LoVo (cell line): ENCODE data around the gene OR10Z1.

Source experiments
- DNase-seq: peaks from one replicate; pipeline ENCODE4 v3.0.0-alpha.2; 2016; ENCODE audit warnings: low spot score

Gene OR10Z1

GRCh38 chr1:158604968-158605367 lies at the start of gene OR10Z1:
TSS of gene OR10Z1 (plus strand) at chr1:158605268. CDS start at chr1:158606439, 1,171 bp downstream.
- DNase-seq, result no peak

GRCh38 chr1:158559696-158560095 lies 45.4 kb upstream of the OR10Z1 start:
- no peak for DNase-seq

DNA sequence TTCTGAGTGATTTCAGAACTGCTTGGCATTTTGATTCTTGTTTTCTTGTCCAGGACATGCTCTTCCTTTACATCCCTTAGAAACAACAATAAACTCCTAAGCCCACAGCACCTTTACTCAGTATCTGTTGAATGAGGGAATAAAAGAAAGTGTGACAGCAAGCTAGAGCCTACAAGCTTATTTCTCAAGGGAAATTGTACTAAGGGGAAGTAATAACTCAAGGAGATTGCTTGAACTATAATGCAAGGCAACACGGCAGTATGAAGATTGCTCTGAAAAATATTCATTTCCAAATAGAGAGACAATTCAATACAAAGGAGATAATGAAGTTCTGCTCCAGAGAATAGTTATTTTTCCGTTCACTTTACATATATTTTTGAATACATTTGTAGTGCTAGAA lies 41.2 kb upstream of the OR10Z1 start:
- DNase-seq, result no peak

DNA sequence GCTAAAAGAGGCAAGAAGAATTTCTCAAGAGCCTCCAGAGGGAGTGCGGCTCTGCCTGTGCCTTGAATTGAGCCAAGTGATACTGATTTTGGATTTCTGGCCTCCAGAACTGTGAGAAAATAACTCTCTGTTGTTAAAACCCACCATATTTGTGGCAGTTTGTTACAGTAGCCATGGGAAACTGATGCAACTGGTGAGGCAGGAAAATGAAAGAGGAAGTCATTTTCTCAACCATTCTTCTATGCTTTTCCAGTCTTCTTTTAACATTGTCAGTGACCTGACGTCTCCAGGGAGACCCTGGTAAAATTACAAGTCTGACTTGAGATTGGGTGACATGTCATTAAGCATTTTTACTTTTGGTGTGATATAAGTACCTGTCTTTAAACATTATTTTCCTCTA lies 40.5 kb upstream of the OR10Z1 start:
- no peak for DNase-seq

GRCh38 chr1:158570480-158570879 lies 34.6 kb upstream of the OR10Z1 start, which contains the start of gene OR6P1:
TSS of gene OR6P1 (minus strand) at chr1:158570580. CDS start at chr1:158563604, 6,976 bp downstream.
- DNase-seq, result no peak

DNA sequence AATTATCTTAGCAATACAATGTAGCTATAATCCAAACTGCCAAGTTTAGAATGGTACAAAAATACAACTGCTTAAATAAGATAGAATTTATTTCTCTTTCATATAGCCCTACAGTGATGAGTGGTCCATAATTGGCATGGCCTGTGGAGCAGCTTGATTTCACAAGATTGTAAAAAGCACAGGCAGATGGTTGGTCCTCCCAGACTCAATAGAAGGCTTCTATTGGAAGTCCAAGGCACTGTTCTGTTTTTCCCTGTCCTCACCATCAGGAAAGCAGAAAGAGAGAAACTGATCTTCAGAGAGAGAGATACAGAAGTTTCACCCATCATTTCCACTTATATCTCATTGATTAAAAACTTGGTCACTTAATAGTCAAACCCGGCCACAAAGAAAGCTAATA lies 32.8 kb upstream of the OR10Z1 start:
- no peak for DNase-seq

DNA sequence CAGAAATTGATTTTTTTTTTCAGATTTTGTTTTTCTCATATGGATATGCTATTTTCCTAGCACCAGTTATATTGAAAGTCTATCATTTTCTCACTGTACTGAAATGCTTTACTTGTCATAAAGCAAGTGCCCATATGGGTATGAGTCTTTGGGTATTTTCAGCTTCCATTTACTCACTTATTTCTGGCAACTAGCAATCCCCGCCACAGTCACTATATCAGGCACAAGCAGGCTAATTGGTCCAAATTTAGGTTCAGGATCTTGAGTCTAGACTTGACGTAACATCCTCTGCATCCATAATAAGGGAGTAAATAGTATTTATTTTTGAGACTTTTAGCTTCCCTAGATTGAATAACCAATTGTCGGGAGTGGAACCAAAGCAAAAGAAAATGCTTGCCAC lies 27.5 kb upstream of the OR10Z1 start:
- no peak for DNase-seq

- DNase-seq, result no peak
Observed at GRCh38 chr1:158579733-158580132, 25.3 kb upstream of the OR10Z1 start, which contains the start of gene OR10X1. TSS of gene OR10X1 (minus strand) at chr1:158579899. CDS start at chr1:158579899, 0 bp downstream.

- DNase-seq, result no peak
Observed at GRCh38 chr1:158583962-158584361, 21.1 kb upstream of the OR10Z1 start.

GRCh38 chr1:158586942-158587341 lies 18.1 kb upstream of the OR10Z1 start:
- no peak for DNase-seq

GRCh38 chr1:158600735-158601134 lies 4.3 kb upstream of the OR10Z1 start:
- no peak for DNase-seq

GRCh38 chr1:158607296-158607695 lies 2.2 kb downstream of the OR10Z1 start:
- no peak for DNase-seq

DNA sequence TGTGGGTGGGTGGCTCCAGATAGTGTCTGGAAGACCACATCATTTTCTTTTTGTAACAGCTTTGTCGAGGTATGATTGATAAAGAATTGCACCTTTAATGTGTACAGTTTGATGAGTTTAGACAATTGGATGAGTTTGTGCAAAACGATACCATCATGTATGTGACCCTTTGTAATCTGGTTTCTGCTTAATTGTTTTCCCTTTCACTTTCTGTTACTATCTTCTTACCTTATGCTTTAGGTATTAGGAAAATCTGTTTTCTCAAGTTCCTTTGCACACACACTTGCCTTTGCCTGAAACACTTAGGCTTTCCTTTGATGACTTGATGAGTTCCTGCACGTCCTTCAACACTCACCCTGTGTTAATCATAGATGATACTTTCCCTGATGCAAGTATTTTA lies 6.8 kb downstream of the OR10Z1 start:
- no peak for DNase-seq

DNA sequence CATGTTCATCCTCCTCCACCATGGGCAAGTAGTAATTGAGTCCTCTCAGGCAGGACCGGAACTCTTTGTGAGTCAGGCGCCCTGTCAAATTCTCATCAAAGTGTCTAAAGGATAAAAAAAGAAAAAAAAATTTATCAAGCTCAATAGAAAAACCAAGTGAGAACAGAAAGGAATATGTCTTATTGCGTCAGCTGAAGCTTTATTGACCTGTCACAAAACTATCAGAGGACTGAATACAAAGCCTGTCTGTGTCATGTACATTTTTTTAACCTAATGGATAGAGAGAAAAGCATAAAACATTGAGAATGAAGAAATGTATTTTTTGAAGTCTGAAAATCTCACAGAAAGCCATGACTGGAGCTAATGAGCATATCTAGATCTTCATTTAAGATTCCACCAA lies 8.7 kb downstream of the OR10Z1 start:
- DNase-seq, result no peak

DNA sequence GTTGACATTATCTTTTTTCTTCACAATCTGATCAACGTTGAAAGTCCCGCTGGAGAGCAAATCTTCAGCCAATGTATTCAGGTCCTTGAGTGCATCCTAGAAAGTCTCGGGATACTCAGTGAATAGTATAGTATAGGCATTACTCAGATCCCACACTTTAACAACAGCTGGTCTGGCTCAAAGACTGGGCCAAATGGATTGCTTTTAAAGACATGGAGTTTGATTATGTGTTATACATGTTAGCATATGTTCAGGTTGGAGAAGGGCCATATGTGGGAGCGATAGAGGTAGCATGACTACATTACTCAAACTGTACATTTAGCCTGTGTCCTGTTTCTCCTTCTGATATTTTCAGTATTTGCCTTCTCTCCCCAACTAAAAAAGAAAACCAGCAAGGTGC lies 33.1 kb downstream of the OR10Z1 start:
- DNase-seq, result no peak

GRCh38 chr1:158638904-158639303 lies 33.8 kb downstream of the OR10Z1 start:
- no peak for DNase-seq

DNA sequence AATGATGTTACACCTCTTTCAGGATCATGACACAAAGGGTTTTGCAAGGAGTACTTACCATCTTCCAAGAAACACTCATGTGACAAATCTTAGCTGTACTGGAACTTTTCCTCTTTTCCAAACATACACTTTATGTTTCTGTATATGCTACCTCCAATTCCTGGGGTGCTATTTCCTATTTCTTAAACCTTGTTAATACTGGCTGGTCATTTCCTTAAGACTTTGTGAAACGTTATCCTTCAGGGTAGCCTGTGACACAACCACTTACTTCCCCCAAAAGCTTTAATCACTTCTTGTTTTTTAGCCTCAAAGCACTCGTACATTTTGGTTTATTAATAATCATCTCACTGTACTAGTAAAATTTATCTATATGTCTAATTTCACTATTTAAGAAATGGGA lies 39.4 kb downstream of the OR10Z1 start:
- no peak for DNase-seq

DNA sequence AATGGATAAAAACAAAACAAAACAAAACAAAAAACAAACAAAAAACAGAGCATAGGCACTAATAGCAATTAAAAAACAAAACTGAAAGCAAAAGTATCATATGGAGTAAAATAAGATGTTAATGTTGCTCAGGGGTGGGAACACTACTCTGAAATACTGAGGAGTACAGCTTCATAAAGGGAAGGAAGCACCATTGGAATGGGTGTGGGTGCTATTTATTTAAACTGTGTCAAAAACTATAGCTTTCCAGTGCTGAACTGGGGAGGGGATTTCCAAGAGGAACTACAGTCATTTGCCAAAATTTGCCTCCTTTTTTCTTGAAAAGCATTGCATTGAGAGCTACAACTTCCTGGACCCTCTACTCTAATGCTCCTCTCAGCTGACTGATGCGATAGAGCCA lies 41.4 kb downstream of the OR10Z1 start:
- no peak for DNase-seq

DNA sequence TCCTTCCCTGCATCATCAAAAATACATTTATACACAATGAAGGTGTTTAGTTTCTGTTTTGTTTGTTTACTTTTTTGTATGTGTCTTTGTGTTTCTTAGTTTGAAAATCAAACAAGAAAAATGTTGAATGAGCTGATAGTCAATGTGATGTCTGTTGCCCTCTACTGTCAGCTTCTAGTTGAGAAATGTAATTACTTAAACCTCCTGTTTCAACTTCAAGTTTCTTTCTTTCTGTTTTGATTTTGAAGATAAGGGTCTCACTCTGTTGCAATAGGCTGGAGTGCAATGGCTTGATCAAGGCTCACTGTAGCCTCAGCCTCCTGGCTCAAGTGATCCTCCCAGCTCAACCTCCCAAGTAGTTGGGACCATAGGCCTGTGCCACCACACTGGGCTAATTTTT lies 44.0 kb downstream of the OR10Z1 start:
- no peak for DNase-seq

DNA sequence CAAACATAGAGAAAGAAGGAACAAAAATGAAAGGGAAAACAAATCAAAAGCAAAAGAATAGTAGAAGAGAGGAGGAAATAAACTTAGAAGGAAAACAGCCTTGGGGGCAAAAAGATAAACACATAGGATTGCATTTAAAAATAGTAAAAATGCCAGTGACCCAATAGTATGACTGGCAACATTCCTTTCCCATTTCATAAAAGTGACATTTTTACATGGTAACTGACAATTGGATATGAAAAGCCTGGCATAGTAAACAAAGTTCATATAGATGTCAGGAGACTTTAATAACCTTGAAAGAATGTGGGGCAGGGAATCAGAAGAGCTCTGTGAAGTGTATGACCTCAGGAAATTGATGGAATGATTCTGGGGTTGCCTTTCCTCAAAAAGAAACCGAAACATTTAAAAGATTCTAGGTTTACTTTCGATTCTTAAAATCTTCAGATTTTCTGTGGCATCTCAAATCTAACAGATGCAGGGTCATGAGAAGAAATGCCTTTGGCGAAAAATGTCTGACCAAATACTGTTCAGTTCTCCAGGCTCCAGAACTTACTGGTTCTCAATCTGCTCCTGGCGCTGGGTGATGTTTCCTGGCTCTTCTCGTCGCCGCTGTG lies 47.8 kb downstream of the OR10Z1 start:
- no peak for DNase-seq

DNA sequence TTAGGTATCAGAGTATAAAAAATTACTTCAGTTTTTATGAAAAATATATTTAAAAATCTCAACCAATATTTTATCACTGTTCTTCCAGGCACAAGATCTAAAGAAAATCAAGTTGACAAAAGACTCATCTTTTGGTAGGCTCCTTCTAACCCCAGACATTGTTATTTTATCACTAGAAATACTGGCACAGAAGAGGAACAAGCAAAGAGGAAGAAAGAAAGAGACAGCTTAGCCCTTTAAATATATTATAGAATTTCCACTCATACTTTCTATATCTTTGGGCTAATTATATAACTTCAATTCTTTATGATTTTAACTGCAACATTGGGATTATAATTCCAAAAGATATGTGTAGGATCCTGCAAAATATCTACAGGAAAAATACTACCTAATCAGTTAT lies 49.0 kb downstream of the OR10Z1 start:
- no peak for DNase-seq

DNA sequence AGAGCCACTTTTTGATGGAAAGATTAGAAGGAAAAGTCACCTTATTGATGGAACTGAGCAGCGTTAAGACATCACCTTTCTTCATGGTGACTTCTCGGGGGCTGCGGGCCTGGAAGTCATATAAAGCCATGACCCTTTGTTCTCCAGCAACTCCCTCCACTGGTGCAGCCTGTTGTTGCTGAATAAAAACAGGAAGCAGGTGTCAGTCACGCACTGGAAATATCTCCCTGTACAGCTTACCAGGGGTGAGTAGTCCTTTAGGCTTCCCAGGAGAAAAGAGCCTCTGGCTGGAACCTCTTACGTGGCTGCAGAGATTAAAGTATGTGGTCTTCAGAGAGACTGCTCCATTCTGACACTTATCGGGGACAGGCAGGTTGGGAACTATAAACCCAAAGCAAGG lies 49.5 kb downstream of the OR10Z1 start:
- DNase-seq, result no peak
